Esophagus squamous epithelium (tissue), 4 donors: ENCODE data around the gene CDKN2B.

Experiments used
- CTCF ChIP-seq, 6 experiments: fragments of 450-650 bp in 4 of 6; fragments of 200-600 bp in 2 of 6; sonication (generic) in 2 of 6; IDR thresholded peaks; one replicate each; pipeline ENCODE4 v1.5.1; 2016 to 2019; ENCODE audit warnings: antibody characterized with exemption in 6 of 6, mild to moderate bottlenecking in 4 of 6, moderate library complexity in 4 of 6
- POLR2A ChIP-seq, 4 donors: fragments of 450-650 bp; IDR thresholded peaks; one replicate each; pipeline ENCODE4 v1.6.1; 2017; ENCODE audit warnings: antibody characterized with exemption in 4 of 4, mild to moderate bottlenecking in 4 of 4, moderate library complexity in 3 of 4

GRCh38 chr9:21996438-21996837 is 12.7 kb downstream of the CDKN2B start:
- no peak for TF ChIP-seq CTCF (IDR thresholded peaks at IDR 0.05)
- TF ChIP-seq POLR2A (IDR thresholded peaks at IDR 0.05), result no peak
